GM12875 (cell line): ENCODE results near the gene PIEZO1.

Source experiments
- H3K4me3 ChIP-seq: one replicate; pipeline ENCODE4 v1.5.1; 2011; ENCODE audit warnings: low read depth, low read length, control low read depth
- CTCF ChIP-seq: IDR thresholded peaks from 2 replicates; pipeline ENCODE4 v1.5.1; 2011; ENCODE audit warnings: low read depth, mild to moderate bottlenecking, control low read depth, inconsistent platforms, low read length, moderate library complexity, borderline replicate concordance; ENCODE audit not compliant: insufficient read depth

PIEZO1 gene

GRCh38 chr16:88767546-88768070 is 17.4 kb downstream of the PIEZO1 start:
- H3K4me3 ChIP-seq: no peak overlapping the region
- TF ChIP-seq CTCF: no peak

- no peak for TF ChIP-seq CTCF
- no peak overlapping the region for H3K4me3 ChIP-seq
Observed at GRCh38 chr16:88766975-88767374, 18.0 kb downstream of the PIEZO1 start.

DNA sequence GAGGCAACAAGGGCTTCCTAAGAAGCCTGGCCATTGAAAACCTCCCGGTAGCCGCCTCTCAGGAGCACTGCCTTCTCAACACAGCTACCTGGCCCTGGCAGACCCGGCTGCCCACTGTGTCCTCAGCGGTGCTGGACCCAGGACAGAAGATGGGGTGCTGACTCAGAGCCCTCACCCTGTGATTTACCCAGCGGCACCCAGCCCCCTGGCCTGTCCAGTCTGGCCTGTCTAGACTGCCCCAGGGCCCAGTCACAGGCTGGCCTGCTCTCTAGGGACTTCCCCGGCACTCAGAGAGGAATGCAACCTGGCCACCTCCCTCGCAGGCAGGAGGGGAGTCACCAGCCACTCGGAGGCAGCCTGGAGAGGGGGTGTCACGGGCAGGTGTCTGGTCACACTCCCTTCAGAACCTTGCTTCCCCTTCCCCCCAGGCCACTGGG is 20.1 kb downstream of the PIEZO1 start:
- no peak for TF ChIP-seq CTCF
- H3K4me3 ChIP-seq: no peak overlapping the region

- TF ChIP-seq CTCF: no peak
- H3K4me3 ChIP-seq: no peak overlapping the region
Observed at GRCh38 chr16:88764080-88764479, 20.9 kb downstream of the PIEZO1 start.

GRCh38 chr16:88763502-88764053 is 21.4 kb downstream of the PIEZO1 start:
- no peak for TF ChIP-seq CTCF
- no peak overlapping the region for H3K4me3 ChIP-seq

GRCh38 chr16:88762941-88763340 is 22.1 kb downstream of the PIEZO1 start:
- H3K4me3 ChIP-seq: no peak overlapping the region
- TF ChIP-seq CTCF: no peak

- no peak overlapping the region for H3K4me3 ChIP-seq
- TF ChIP-seq CTCF: no peak
Observed at GRCh38 chr16:88762258-88762870, 22.7 kb downstream of the PIEZO1 start.
